ENCODE results near the gene C10orf143.

DNA sequence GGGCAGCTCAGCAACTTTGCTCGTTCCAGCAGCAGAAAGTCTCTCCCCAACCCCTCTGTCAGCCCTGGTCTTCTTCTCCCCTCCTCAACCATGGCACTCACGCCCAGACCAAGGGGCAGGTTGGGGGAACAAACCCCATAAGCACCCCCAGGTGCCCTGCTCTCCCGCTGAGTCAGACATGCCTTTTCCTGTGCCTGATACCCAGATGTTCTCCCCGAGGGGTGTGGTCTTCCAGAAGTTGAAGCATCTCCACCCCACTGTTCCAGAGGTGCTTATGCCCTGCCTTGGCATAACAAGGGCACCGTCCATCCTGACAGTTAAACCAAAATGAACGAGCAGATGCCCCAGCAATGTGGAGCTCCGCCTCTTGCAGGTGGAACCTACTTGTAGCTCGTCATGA lies 67.1 kb downstream of the C10orf143 start:
- TF ChIP-seq EZH2phosphoT487 (IDR thresholded peaks at IDR 0.05; ENCODE audit: insufficient read depth, low read depth) = no peak
- no peak for TF ChIP-seq EZH2 (IDR thresholded peaks at IDR 0.05; ENCODE audit: insufficient read depth, poor library complexity, severe bottlenecking)

All from GM23248 (cell line).